ENCODE measurements around the gene PDXP.

The PDXP gene

GRCh38 chr22:37638391-37639069 lies 20.0 kb upstream of the PDXP start:
- H3K27me3 ChIP-seq: peaks cover 0 to 34% of the 10 kb centered on the region in 2 donors
- TF ChIP-seq, protein P1, sequence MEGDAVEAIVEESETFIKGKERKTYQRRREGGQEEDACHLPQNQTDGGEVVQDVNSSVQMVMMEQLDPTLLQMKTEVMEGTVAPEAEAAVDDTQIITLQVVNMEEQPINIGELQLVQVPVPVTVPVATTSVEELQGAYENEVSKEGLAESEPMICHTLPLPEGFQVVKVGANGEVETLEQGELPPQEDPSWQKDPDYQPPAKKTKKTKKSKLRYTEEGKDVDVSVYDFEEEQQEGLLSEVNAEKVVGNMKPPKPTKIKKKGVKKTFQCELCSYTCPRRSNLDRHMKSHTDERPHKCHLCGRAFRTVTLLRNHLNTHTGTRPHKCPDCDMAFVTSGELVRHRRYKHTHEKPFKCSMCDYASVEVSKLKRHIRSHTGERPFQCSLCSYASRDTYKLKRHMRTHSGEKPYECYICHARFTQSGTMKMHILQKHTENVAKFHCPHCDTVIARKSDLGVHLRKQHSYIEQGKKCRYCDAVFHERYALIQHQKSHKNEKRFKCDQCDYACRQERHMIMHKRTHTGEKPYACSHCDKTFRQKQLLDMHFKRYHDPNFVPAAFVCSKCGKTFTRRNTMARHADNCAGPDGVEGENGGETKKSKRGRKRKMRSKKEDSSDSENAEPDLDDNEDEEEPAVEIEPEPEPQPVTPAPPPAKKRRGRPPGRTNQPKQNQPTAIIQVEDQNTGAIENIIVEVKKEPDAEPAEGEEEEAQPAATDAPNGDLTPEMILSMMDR (IDR thresholded peaks at IDR 0.05): no peak
- peak overlapping the region; percentile 46 to 50 for H3K4me3 ChIP-seq
- H3K36me3 ChIP-seq: no peaks in the 10 kb centered on the region
- DNase-seq: no peak
- H3K27ac ChIP-seq: no peak overlapping the region
- intact Hi-C loops (cut with DNase I; ENCODE audit: low total_unique reads): no loop called here
- no peaks in the 10 kb centered on the region for H3K9me3 ChIP-seq
- H3K4me1 ChIP-seq: peaks cover 3 to 51% (median 28%) of the 10 kb centered on the region in 4 donors

DNA sequence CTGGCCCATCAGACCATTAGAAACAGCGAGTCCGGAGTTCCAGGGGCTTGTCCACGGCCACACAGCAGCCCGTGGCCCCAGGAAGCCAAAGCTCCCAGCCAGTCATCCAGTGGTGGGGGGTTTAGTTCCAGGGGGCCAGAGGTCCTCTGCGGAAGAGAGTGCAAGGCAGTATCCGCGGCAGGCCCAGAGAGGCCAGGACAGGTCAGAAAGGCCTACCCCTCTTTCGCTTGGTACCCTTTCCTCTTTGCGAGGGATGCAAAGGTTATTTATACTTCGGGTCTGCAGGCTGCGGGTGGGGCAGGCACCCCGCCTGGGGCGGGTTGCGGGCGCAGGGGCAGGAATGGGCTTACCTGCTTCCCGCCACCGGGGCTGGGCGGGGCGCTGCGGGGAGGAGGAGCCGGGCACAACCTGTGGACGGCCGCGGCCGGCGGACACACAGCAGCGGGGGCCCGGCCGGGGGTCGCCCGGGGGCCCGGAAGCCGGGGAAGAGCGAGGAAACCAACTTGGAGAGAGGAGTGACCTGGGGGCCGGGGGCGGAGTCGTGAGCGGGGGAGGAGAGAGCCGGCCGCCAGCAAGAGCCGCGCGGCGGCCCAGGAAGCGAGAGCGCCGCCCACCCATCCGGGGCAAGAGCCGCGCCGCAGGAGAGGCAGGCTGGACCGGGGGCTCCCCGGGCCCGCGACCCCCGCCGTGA lies 19.3 kb upstream of the PDXP start, which contains the start of gene SH3BP1:
Gene SH3BP1, plus strand, starts transcription at position 600 of the 691 bp plus-strand sequence. CDS start 119 bp downstream, outside the sequence.
- DNase-seq: peak in 1 of 2 donors; percentile 70

DNA sequence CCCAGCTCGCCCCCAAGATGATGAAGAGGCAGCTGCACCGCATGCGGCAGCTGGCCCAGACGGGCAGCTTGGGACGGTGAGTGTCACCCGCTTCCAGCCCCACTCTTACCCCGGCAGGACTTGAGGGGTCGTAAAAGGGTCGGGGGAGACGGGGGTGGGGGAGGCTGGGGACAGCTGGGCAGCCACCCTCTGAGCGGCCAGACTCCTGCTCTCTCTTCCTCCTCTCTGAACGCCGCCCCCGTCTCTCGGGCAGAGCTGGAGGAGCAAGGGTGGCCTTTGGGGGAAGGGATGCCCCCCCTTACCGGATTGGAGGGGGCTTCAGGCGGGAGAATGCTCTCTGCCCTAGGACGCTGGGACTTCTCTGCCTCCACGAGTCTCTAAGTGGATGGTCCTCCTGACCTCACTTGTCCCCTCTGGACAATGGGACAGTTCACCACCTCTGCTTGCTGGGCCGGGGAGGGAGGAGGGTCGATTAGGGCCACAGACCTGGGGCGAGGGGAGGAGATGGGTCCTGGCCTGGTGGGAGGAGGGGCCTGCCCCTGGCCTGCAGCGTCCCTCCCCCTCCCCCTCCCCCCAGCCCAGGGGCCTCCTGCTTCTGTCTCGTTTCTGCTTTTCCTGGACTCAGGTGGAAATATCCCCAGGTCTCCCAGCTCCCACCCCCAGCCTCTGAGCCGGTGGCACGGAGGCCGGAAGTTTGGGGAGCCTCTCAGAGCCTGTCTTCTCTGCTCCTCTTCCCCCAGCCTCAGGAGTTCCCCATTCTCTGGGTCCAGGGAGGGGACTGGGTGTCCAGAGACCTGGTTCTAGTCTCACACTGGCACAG lies 18.5 kb upstream of the PDXP start:
- H3K27me3 ChIP-seq: peaks cover 0 to 34% of the 10 kb centered on the region in 2 donors
- peak overlapping the region in 1 of 2 donors; percentile 32 for H3K27ac ChIP-seq
- H3K36me3 ChIP-seq: no peaks in the 10 kb centered on the region
- peaks cover 0 to 39% (median 14%) of the 10 kb centered on the region in 4 donors for H3K4me1 ChIP-seq
- intact Hi-C loops (cut with DNase I; ENCODE audit: low total_unique reads): loop anchor here (5.0 kb wide), 2 partner anchors 42 to 152 kb away; no protein-coding TSS in a partner anchor
- peak in 1 of 2 donors; percentile 67 for DNase-seq
- H3K4me3 ChIP-seq: peak overlapping the region; percentile 46 to 50
- TF ChIP-seq, protein P1 (IDR thresholded peaks at IDR 0.05): no peak
- no peaks in the 10 kb centered on the region for H3K9me3 ChIP-seq

More for the DNA sequence above, 19.3 kb upstream of the PDXP start, which contains the start of gene SH3BP1:
- H3K36me3 ChIP-seq: no peaks in the 10 kb centered on the region
- peaks cover 0 to 47% (median 21%) of the 10 kb centered on the region in 4 donors for H3K4me1 ChIP-seq
- H3K27me3 ChIP-seq: peaks cover 0 to 34% of the 10 kb centered on the region in 2 donors
- peak within 1 kb of the TSS in 1 of 2 donors; percentile 32 for H3K27ac ChIP-seq
- peak within 1 kb of the TSS; percentile 46 to 50 for H3K4me3 ChIP-seq
- intact Hi-C loops (cut with DNase I; ENCODE audit: low total_unique reads): no loop called here
- TF ChIP-seq, protein P1 (IDR thresholded peaks at IDR 0.05): no peak
- H3K9me3 ChIP-seq: no peaks in the 10 kb centered on the region

GRCh38 chr22:37640591-37641560 lies 17.6 kb upstream of the PDXP start:
- no peaks in the 10 kb centered on the region for H3K36me3 ChIP-seq
- peak overlapping the region; percentile 46 to 50 for H3K4me3 ChIP-seq
- H3K9me3 ChIP-seq: no peaks in the 10 kb centered on the region
- DNase-seq: peak in 1 of 2 donors; percentile 65
- H3K4me1 ChIP-seq: peaks cover 0 to 38% (median 12%) of the 10 kb centered on the region in 4 donors
- TF ChIP-seq, protein P1 (IDR thresholded peaks at IDR 0.05): no peak
- H3K27ac ChIP-seq: no peak overlapping the region
- H3K27me3 ChIP-seq: peaks cover 0 to 34% of the 10 kb centered on the region in 2 donors
- intact Hi-C loops (cut with DNase I; ENCODE audit: low total_unique reads): loop anchor here (5.0 kb wide), 2 partner anchors 41 to 151 kb away; no protein-coding TSS in a partner anchor
